Activated CD8-positive, alpha-beta memory T cell treated with anti-CD3 and anti-CD28 coated beads for 48 hours (primary cell): Measurements from ENCODE around the gene NUTM2F.
"Not testable (repeated sequence)": the region's sequence is repeated elsewhere in the genome, so short reads cannot be mapped to it uniquely, and the experiment has no call there.

ENCODE experiments used
- DNase-seq, 3 experiments: peaks; one replicate each; pipeline ENCODE4 v3.0.0-alpha.2; 2020; ENCODE audit warnings: low read depth in 2 of 3, low spot score in 2 of 3

The NUTM2F gene

GRCh38 chr9:94317949-94318657 lies 10.3 kb downstream of the NUTM2F start:
- DNase-seq = not testable (repeated sequence)

- not testable (repeated sequence) for DNase-seq
Measured at GRCh38 chr9:94316236-94316635, 12.2 kb downstream of the NUTM2F start.

- DNase-seq = not testable (repeated sequence)
Measured at GRCh38 chr9:94315034-94315984, 13.1 kb downstream of the NUTM2F start.

GRCh38 chr9:94303321-94303720 lies 25.1 kb downstream of the NUTM2F start:
- no peak for DNase-seq

GRCh38 chr9:94302426-94302825 lies 26.0 kb downstream of the NUTM2F start:
- no peak for DNase-seq

GRCh38 chr9:94301583-94301982 lies 26.9 kb downstream of the NUTM2F start:
- DNase-seq = no peak

GRCh38 chr9:94300470-94301301 lies 27.8 kb downstream of the NUTM2F start:
- no peak for DNase-seq

GRCh38 chr9:94298949-94299599 lies 29.4 kb downstream of the NUTM2F start:
- DNase-seq = no peak

GRCh38 chr9:94289691-94290090 lies 38.8 kb downstream of the NUTM2F start:
- DNase-seq = no peak

- DNase-seq = no peak
Measured at GRCh38 chr9:94287877-94288513, 40.4 kb downstream of the NUTM2F start.

- no peak for DNase-seq
Measured at GRCh38 chr9:94286116-94286515, 42.3 kb downstream of the NUTM2F start.

- DNase-seq = no peak
Measured at GRCh38 chr9:94281101-94281500, 47.3 kb downstream of the NUTM2F start.

GRCh38 chr9:94280409-94280989 lies 47.9 kb downstream of the NUTM2F start:
- no peak for DNase-seq

GRCh38 chr9:94277885-94278536 lies 50.4 kb downstream of the NUTM2F start:
- no peak for DNase-seq

GRCh38 chr9:94277029-94277428 lies 51.4 kb downstream of the NUTM2F start:
- DNase-seq = not testable (repeated sequence)

- no peak for DNase-seq
Measured at GRCh38 chr9:94270009-94270408, 58.4 kb downstream of the NUTM2F start.

- no peak for DNase-seq
Measured at GRCh38 chr9:94269264-94269663, 59.2 kb downstream of the NUTM2F start.
